Stimulated activated CD4-positive, alpha-beta T cell treated with anti-CD3 and anti-CD28 coated beads, Interleukin-12 subunit alpha, Interleukin-12 subunit beta, amount 100 ng/mL, for 4 hours (primary cell): ENCODE data around the gene KRTAP12-4.
"Not testable (repeated sequence)": the region's sequence is repeated elsewhere in the genome, so short reads cannot be mapped to it uniquely, and the experiment has no call there.

Source experiments
- DNase-seq: peaks from one replicate; pipeline ENCODE4 v3.0.0-alpha.2; 2020

Gene KRTAP12-4

GRCh38 chr21:44654576-44655175 is at the start of gene KRTAP12-4:
Gene KRTAP12-4, minus strand, starts transcription at chr21:44654659. Its CDS starts 45 bp downstream, at chr21:44654614.
- DNase-seq = no peak

DNA sequence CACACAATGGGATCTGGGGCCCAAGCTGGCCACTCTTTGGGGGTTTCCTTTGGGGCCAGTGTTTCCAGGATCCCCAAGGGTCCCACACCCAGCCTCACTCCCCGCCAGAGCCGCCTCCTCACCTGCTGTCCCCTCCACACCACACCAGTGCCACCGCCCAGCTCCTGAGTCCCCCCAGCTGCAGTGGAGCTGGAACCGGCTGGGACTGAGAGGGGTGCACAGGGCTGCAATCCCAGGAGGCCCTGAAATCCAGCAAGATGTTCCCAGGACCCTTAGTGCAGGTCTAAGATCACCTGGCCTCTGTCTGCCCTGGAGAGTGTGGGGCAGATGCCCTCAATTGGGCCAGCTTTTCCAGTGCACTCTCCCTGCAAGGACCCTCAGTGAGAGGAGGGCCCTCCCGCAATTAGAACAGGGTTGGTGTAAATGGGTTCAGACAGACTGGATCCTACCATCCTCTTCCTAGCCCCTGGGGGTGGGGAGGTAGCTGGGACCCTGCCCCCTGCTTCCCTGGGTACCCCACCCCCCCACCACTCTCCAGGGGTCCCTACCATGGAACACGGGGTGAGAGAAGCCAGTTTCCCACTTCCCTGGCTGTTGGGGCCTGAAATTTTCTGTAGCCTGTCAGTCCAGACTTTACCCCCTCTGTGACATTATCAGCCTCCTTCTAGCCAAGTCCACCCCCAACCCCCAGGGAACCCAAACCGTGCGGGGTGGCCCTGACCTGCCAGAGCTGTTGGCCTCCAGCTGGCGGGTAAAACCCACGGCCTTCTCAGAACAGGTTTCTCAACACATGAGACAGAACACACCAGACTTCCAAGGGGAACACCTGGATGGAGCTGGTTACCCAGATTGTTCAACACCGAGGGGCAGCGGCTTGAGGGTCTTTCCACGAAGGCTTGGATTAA is 49.5 kb upstream of the KRTAP12-4 start:
- no peak for DNase-seq

GRCh38 chr21:44702973-44703730 is 48.7 kb upstream of the KRTAP12-4 start:
- no peak for DNase-seq

- DNase-seq = no peak
These were observed 47.9 kb upstream of the KRTAP12-4 start for GRCh38 chr21:44702111-44702972.

DNA sequence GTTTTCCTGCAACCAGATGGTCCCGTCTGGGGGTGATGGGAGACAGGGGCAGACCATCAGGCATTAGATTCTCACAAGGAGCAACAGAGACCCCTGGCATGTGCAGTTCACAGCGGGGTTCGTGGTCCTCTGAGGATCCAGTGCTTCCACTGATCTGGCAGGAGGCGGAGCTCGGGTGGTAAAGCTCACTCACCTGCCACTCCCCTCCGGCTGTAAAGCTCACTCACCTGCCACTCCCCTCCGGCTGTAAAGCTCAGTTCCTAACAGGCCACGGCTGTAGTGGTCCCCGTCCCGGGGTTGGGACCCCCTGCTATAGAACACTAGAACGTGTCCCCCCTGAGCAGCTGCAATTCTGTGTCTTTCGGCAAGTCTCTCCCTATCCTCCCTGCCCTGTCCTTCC is 47.1 kb upstream of the KRTAP12-4 start:
- DNase-seq = no peak

- DNase-seq = no peak
These were observed 46.6 kb upstream of the KRTAP12-4 start for GRCh38 chr21:44701023-44701400.

- DNase-seq = no peak
These were observed 45.9 kb upstream of the KRTAP12-4 start for GRCh38 chr21:44700101-44701022.

GRCh38 chr21:44699502-44700001 is 45.1 kb upstream of the KRTAP12-4 start:
- no peak for DNase-seq

DNA sequence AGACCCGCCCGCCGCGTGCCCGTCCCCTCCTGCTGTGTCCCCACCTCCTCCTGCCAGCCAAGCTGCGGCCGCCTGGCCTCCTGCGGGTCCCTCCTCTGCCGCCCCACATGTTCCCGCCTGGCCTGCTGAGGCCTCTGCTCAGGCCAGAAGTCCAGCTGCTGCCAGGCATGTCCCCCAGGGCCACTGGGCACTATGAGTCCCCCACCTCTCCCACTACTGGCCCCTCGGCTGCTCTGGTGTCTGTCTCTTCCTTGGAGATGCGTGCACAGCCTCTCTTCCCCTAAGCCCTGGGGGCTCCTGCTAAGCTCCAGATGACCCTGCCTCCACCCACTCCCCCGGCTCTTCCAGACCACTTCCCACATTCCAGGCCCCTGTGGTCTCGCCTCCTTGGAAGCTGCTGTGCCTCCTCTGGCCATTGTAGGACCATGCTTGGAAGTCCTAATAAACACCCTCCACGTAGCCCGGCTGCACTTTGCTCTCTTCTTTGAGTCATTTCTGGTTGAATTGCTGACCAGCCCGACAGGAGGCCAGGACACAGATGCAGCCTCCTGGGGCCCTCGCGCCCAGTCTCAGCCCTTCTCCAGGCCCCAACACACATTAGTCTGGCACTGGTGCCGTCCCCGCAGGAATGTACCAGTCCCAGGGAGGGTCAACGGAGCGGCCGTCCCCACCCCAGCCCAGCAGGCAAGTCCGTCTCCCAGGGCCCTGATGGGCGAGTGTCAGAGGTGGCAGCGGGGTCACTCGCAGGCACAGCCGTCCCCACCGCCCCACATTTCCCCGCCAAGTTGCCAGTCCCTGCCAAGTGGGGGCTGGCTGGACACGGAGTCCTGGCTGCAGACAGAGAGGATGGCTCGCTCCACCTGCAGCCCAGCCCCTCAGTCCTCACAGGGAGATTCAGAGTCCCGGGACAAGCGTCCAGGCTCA is 43.6 kb upstream of the KRTAP12-4 start:
- DNase-seq = no peak

- DNase-seq = not testable (repeated sequence)
These were observed 42.8 kb upstream of the KRTAP12-4 start, which contains the start of gene KRTAP10-12 for GRCh38 chr21:44697172-44697810. Gene KRTAP10-12, plus strand, starts transcription at chr21:44697172. Its CDS starts 30 bp downstream, at chr21:44697202.

DNA sequence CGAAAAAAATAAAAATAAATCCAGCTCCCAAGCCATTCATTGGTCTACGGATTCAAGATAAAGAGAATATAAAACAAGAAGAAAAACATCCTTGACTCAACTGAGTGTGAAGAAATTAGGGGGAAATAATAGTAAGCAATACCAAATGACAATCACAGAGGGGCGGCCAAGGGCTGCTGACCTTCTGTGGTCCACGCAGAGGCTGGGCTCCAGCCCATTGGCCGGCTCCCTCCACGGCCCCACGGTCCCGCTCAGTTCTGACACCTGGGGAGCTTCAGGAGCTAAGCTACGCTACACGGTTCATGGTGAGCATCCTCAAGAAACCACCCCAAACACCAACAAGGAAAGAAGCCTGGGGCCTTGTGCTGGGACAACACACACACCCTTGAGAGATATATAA is 42.1 kb upstream of the KRTAP12-4 start:
- no peak for DNase-seq

GRCh38 chr21:44695641-44696040 is 41.2 kb upstream of the KRTAP12-4 start:
- DNase-seq = no peak

DNA sequence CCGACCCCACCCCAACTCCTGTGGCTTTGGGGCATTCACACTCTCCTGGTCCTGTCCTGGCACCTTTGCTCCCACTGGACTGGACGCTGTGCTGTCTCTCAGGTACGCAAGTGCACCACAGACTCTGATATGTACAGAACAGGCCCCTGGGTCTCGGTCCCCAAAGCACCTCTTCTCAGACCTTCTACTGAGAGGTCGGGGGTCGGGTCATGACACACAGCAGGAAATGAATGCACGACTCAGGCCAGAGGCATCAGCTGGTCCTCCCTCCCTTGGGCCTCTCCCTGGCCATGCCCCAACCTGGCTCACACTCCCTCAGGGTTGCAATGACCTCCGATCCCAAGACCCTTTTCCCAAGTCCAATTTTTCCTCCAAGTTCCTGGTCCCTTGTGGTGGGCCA is 40.7 kb upstream of the KRTAP12-4 start:
- DNase-seq = no peak

DNA sequence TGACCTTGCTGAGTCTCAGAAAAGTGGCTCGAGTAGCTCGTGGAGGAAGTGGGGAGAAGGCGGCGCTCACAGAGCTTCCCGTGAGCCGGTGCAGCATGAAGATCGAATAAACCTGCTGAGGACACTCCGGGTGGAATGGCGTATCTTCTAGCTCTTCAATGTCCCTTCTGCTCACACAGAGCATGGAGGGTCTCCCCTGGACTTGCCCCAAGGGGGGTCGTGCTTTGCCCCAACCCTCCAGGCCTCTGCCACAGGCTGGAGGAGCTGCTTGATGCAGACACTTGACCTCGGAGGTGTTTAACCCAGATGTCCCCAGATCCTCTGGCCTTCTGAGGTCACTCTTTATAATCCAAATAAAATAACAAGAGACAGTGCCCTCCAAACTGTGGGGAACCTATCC is 40.3 kb upstream of the KRTAP12-4 start:
- no peak for DNase-seq

DNA sequence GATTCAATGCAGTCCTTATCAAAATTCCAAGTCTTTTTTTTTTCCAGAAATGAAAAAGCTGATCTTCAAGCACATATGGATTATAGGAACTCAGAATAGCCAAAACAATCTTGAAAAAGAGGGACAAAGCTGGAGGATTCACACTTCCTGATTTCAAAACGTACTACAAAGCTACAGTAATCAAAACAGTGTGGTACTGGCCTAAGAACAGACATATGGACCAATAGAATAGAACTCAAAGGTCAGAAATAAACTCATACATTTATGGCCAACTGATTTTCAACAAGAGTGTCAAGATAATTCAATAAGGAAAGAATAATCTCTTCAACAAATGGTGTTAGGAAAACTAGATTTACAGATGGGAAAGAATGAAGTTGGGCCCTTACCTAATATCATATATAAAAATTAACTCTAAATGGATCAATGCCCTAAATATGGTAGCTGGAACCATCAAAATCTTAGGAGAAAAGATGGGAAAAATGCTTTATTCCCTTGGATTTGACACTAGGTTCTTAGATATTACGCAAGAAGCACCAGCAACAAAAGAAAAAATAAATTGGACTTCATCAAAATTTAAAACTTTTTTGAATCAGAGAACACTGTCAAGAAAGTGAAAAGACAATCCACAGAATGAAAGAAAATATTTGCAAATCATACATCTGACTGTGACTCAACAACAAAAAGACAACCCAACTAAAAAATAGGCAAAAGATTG is 38.5 kb upstream of the KRTAP12-4 start:
- no peak for DNase-seq

GRCh38 chr21:44691686-44692085 is 37.2 kb upstream of the KRTAP12-4 start:
- DNase-seq = no peak

DNA sequence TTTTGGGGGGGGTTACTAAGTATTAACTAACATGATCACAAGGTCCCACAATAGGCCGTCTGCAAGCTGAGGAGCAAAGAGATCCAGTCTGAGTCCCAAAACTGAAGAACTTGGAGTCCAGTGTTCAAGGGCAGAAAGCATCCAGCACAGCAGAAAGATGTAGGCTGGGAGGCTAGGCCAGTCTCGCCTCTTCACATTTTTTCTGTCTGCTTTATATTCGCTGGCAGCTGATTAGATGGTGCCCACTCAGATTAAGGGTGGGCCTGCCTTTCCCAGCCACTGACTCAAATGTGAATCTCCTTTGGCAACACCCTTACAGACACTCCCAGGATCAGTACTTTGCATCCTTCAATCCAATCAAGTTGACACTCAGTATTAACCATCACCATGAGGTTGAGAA is 35.3 kb upstream of the KRTAP12-4 start:
- not testable (repeated sequence) for DNase-seq

GRCh38 chr21:44687671-44688070 is 33.2 kb upstream of the KRTAP12-4 start:
- no peak for DNase-seq
